ENCODE data around the gene PEX1. TPM values are rescaled to one million over a fixed set of nuclear protein-coding genes. Genes with fewer than 3 reads are reported as not detected.

Gene PEX1
- total and polyA plus RNA-seq, 2 of the 13 experiments (the other 11 are each of a cell fraction or from before 2014, with no cell fraction given): 16.6 to 22.4 TPM

- ChIA-PET POLR2A (interaction anchor here (0.6 to 2.0 kb wide), 18 partner anchors 11 to 703 kb away, joined by 3 to 19 read pairs (median 4); partner anchors contain the start of genes ANKIB1, CYP51A1, FAM133B and GATAD1), CTCF (ENCODE audit: low intra/inter-chr PET ratio, low total read pairs) (interaction anchor here (1.4 kb wide), 1 partner anchor 527 kb away, joined by 4 read pairs; no protein-coding TSS in a partner anchor)
- intact Hi-C loops (cut with micrococcal nuclease; ENCODE audit: unreplicated experiment): no loop called here
- Histone ChIP-seq H3K79me2 (ENCODE audit: insufficient read depth, low read length) (peaks cover 40% of the 10 kb centered on the region), H3K4me3 (replicated peaks in 1 of 3; ENCODE audit: insufficient read depth in 1 of 3, low read depth in 2 of 3, low read length in 3 of 3) (peak overlapping the region; percentile 88 to 96 (median 92)), H4K20me1 (ENCODE audit: insufficient read depth, low read length) (no peaks in the 10 kb centered on the region), H3K9ac (ENCODE audit: insufficient read depth, low read depth, low read length) (peak overlapping the region; percentile 97), H3K4me2 (ENCODE audit: low read depth, low read length) (peak overlapping the region; percentile 66), H3K27me3 (ENCODE audit: control insufficient read depth in 1 of 2, insufficient read depth in 2 of 2, low read length in 2 of 2) (no peaks in the 10 kb centered on the region; a peak in 1 of 5 replicates), H3K4me1 (ENCODE audit: insufficient read depth, low read length) (peaks cover 34% of the 10 kb centered on the region), H2AFZ (ENCODE audit: low read length) (peak overlapping the region; percentile 79), H3K27ac (ENCODE audit: extremely low read length, insufficient read depth, low read length) (peak overlapping the region; percentile 90), H3K36me3 (replicated peaks in 1 of 2; ENCODE audit: control insufficient read depth in 1 of 2, insufficient read depth in 2 of 2, low read length in 2 of 2) (peaks cover 14 to 27% of the 10 kb centered on the region in 2 experiments), H3K9me3 (ENCODE audit: low read length) (no peaks in the 10 kb centered on the region)
- no peak for TF ChIP-seq NR2F6 (IDR thresholded peaks at IDR 0.05)
- TF ChIP-seq NR2F6 (CRISPR knock-in tag; IDR thresholded peaks at IDR 0.05): no peak
- 0 out of 2 replicates have a peak, but pooled peaks have one; percentile 9 for TF ChIP-seq SATB2 (CRISPR knock-in tag; IDR thresholded peaks at IDR 0.05)
- no peak for TF ChIP-seq RXRB (CRISPR knock-in tag; IDR thresholded peaks at IDR 0.05; ENCODE audit: borderline replicate concordance)
- TF ChIP-seq ZMAT3 (CRISPR knock-in tag; conservative IDR thresholded peaks at IDR 0.05): 0 out of 2 replicates have a peak, but pooled peaks have one; percentile 14
- 0 out of 2 replicates have a peak, but pooled peaks have one; percentile 11 for TF ChIP-seq SALL1 (CRISPR knock-in tag; IDR thresholded peaks at IDR 0.05)
- TF ChIP-seq ZSCAN25 (CRISPR knock-in tag; IDR thresholded peaks at IDR 0.05): 0 out of 2 replicates have a peak, but pooled peaks have one; percentile 15
- no peak for TF ChIP-seq GABPA (IDR thresholded peaks at IDR 0.05; ENCODE audit: low read depth, low read length)
- peak; percentile 3; the same call in 1 of the 2 replicates for TF ChIP-seq GABPA (CRISPR knock-in tag; IDR thresholded peaks at IDR 0.05; ENCODE audit: low read depth)
- TF ChIP-seq JUN (CRISPR knock-in tag; IDR thresholded peaks at IDR 0.05): peak; percentile 7; the same call in 1 of the 2 replicates
- TF ChIP-seq SMAD3 (CRISPR knock-in tag; IDR thresholded peaks at IDR 0.05): 0 out of 2 replicates have a peak, but pooled peaks have one; percentile 0
- peak; percentile 97 for TF ChIP-seq KDM5A (IDR thresholded peaks at IDR 0.05; ENCODE audit: borderline replicate concordance, low read length)
- 0 out of 2 replicates have a peak, but pooled peaks have one; percentile 75 for TF ChIP-seq ZNF552 (CRISPR knock-in tag; IDR thresholded peaks at IDR 0.05; ENCODE audit: borderline replicate concordance)
- 0 out of 2 replicates have a peak, but pooled peaks have one; percentile 3 for TF ChIP-seq ZNF740 (CRISPR knock-in tag; IDR thresholded peaks at IDR 0.05)
- no peak for TF ChIP-seq AKAP8 (CRISPR knock-in tag; IDR thresholded peaks at IDR 0.05)
- no peak for TF ChIP-seq ZNF556 (CRISPR knock-in tag; IDR thresholded peaks at IDR 0.05; ENCODE audit: borderline replicate concordance)
- peak; percentile 47; the same call in 1 of the 2 replicates for TF ChIP-seq SSRP1 (CRISPR knock-in tag; IDR thresholded peaks at IDR 0.05)
- 0 out of 2 replicates have a peak, but pooled peaks have one; percentile 11 for TF ChIP-seq ZFP90 (CRISPR knock-in tag; IDR thresholded peaks at IDR 0.05; ENCODE audit: borderline replicate concordance)
- peak; percentile 43; the same call in 1 of the 2 replicates for TF ChIP-seq NFIC (IDR thresholded peaks at IDR 0.05; ENCODE audit: low read length)
- in situ Hi-C loops (cut with HindIII; ENCODE audit: extremely low pct_ligation_motif_present, low pct_unique_long_range_greater_than_20kb): no loop called here
- ATAC-seq (no peak), FAIRE-seq (no peak), DNase-seq (ENCODE audit: low spot score) (no peak)
- 2% methylated on average over 9 of the region's 13 CpGs for WGBS (ENCODE audit: low lambda C conversion rate)
- TSS peak; percentile 80 for BruUV-seq (replicated peaks)
Measured at GRCh38 chr7:92528958-92529264, 591 bp upstream of the PEX1 start.
